Cardiac fibroblast (primary cell): ENCODE data around the gene SND1.

Source experiments
- DNase-seq, 2 donors: peaks; one replicate each; pipeline versions ENCODE4 v3.0.0 to v3.0.0-alpha.2; 2010; ENCODE audit warnings: low read depth in 2 of 2
- H3K4me3 ChIP-seq, 2 donors: replicated peaks in 1 of 2; 1 replicate in 1 of 2; 2 replicates in 1 of 2; pipeline ENCODE4 v1.5.1; 2011; ENCODE audit warnings: low read depth in 2 of 2, low read length in 2 of 2, mild to moderate bottlenecking in 2 of 2, moderate library complexity in 1 of 2
- TF ChIP-seq, protein P1 (sequence below): IDR thresholded peaks from one replicate; pipeline ENCODE4 v1.5.1; 2011; ENCODE audit warnings: low read depth, mild to moderate bottlenecking, low read length, inconsistent platforms

Gene SND1

DNA sequence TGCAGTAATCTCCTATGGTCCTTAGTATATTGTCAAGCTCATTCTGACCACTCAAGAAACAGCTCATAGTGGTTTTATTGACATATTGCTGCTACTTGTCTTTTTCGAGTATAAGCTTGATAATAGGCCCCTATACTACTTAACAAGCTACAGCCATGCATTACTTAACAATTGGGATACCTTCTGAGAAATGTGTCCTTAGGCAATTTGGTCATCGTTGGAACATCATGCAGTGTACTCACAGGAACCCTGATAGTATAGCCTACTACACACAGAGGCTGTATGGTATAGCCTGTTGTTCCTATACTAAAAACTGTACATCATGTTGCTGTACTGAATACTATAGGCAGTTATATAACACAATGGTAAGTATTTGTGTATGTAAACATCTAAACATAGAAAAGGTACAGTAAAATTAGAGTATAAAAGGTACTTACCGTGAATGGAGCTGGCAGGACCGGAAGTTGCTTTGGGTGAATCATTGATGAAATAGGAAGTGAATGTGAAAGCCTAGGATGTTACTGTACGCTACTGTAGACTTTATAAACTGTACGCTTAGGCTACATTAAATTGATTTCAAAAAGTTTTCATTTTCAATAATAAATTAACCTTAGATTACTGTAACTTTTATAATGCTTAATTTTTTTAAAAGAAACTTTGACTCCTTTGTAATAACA is 218.4 kb downstream of the SND1 start:
- no peak overlapping the region for H3K4me3 ChIP-seq
- peak in 1 of 2 donors; percentile 24 for DNase-seq
- TF ChIP-seq, protein P1, sequence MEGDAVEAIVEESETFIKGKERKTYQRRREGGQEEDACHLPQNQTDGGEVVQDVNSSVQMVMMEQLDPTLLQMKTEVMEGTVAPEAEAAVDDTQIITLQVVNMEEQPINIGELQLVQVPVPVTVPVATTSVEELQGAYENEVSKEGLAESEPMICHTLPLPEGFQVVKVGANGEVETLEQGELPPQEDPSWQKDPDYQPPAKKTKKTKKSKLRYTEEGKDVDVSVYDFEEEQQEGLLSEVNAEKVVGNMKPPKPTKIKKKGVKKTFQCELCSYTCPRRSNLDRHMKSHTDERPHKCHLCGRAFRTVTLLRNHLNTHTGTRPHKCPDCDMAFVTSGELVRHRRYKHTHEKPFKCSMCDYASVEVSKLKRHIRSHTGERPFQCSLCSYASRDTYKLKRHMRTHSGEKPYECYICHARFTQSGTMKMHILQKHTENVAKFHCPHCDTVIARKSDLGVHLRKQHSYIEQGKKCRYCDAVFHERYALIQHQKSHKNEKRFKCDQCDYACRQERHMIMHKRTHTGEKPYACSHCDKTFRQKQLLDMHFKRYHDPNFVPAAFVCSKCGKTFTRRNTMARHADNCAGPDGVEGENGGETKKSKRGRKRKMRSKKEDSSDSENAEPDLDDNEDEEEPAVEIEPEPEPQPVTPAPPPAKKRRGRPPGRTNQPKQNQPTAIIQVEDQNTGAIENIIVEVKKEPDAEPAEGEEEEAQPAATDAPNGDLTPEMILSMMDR = no peak

- DNase-seq = no peak
- TF ChIP-seq, protein P1 = no peak
- H3K4me3 ChIP-seq = no peak overlapping the region
These were observed 219.2 kb downstream of the SND1 start for GRCh38 chr7:127871226-127871625.

DNA sequence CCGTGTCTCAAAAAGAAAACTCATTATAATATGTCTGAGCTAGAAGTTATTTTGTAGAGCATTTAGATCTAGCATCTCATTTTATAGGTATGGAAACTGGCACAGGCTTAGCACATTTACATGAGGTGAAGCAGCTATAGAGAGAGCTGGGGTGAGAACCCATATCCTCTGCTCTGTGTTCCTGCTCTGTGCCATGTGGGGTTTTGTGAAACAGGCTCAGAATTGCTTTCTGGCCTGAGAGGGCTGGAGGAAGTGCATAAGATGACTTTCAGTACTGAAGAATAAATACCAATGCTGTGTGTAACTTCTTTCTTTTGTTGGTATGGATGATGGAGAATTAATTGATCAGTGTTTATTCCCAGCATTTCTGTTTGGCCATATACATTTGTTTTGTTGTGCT is 220.1 kb downstream of the SND1 start:
- H3K4me3 ChIP-seq = no peak overlapping the region
- DNase-seq = no peak
- TF ChIP-seq, protein P1 = no peak

GRCh38 chr7:127873151-127873550 is 221.2 kb downstream of the SND1 start:
- H3K4me3 ChIP-seq = no peak overlapping the region
- TF ChIP-seq, protein P1 = no peak
- DNase-seq = no peak

GRCh38 chr7:127873715-127874636 is 222.0 kb downstream of the SND1 start:
- DNase-seq = no peak
- no peak overlapping the region for H3K4me3 ChIP-seq
- TF ChIP-seq, protein P1 = no peak

DNA sequence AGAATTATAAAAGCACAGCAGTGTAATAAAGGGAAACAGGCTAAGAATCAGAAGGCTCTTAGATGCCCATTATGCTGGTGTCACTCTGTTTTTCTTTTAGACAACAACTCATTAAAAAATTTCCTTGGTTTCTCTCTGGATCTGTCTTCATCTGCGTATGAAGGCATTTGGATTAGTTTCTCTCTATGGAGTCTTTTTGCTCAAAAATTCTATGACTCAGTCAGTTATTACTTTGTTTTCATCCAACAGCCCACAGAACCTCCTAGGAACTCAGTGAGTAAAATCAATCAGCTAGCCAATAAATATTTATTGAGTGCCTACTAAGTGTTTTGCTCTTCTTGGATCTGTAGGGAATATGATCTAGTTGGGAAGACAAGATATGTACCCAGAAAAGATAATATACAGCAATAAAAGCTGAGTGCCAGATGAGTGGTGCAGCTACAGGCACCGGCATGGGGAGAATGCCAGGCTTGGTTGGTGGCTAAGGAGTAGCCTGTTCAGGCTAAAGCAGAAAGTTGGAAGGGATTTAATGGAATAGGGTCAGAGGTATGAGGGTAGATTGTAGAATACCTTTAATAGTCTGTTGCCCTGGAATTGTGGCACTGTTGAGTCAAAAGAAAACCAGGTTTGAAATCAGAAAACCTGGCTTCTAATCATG is 223.1 kb downstream of the SND1 start:
- no peak overlapping the region for H3K4me3 ChIP-seq
- TF ChIP-seq, protein P1 = no peak
- DNase-seq = peak in 1 of 2 donors; percentile 28
